Right renal cortex interstitium (tissue), 3 donors: ENCODE measurements around the gene MAPKBP1. TPM values are rescaled to one million over a fixed set of nuclear protein-coding genes. Genes with fewer than 3 reads are reported as not detected.

Experiments used
- DNase-seq, 3 donors: peaks; one replicate each; pipeline ENCODE4 v3.0.0-alpha.2; 2013; ENCODE audit warnings: low read depth in 3 of 3, low spot score in 2 of 3
- polyA plus RNA-seq, 3 donors: library from polyadenylated mRNA; unstranded; fragments of 120-200 nt; gene quantifications; one replicate each; pipeline ENCODE4 v1.2.1, GENCODE V29; 2013; ENCODE audit not compliant: insufficient read length in 3 of 3

Gene MAPKBP1
- polyA plus RNA-seq, 3 donors, result 10.4 to 14.1 (median 10.6) TPM

DNA sequence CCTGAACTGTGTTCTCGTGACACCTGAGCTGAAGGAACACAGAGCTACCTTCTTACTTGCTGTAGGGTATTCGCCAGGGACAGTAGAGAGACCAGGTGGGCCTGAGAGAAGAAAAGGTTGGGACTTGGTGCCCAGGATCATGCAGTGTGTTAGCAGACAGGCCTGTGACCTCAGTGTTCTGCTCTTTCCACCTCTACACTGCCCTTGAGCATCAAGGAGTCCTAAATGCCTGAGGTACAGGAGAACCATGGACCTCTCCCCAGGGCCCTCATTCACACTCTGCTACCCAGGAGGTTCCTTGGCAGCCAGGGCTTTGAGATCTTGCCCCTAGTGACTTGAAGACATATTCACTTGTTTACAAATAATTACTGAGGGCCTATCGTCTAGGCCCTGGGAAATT, 31.4 kb downstream of the MAPKBP1 start:
- DNase-seq, result no peak

DNA sequence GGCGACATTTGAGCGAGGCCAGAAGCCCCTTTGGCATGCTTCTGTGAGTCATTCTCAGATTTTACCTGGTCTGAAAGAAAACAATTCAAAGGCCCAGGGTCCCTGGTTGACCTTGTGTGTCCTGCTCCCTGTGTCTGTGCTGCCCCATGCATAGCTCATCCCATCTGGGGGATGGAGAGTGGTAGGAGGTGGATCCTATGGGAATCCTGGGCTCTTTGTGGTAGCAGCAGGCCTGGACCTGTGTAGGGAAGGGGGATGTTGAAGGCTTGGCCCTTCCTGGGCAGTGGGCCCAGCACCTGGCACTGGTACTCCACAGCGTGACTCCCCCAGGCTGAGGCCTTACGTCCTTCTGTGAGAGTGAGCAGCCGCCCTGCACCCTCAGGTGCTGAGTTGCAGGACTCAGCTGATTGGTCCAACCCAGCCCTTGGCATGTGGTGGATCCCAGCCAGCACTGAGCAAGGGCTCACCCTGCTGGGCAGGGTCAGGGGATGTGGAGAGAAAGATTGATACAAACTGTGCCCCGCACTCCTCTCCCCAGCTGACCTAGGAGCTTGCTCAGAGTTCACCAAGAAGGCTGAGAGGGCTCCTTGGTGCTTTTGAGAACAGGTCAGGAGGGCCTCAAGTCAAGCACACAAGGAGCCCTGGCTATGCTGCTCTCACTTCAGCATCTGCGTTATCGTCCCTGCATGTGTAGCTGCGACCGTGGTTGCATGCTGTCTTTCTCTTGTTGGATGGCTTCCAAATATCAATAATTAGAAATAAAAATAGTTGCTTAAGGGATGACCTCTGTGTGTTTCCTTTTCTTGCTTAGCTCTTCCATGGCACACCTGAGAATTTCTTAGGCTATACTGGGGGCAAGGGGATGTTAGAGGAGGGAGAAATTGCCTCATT, 32.3 kb downstream of the MAPKBP1 start:
- DNase-seq, result no peak

DNA sequence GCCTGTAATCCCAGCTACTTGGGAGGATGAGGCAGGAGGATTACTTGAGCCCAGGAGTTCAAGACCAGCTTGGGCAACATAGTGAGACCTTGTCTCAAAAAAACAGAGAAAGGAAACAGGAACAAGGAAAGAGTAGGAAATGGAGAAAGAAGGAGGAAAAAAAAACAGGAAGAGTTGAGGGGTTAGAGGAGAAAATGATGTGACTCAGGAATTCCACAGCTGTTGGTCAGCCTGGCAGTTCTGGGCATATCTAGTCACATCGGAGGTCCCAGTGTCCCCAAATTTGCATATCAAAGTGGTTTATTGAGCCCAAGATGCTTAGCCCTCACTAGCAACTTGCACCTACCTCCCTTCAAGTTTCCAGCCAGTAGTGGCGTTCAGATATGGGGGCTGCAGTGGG, 34.8 kb downstream of the MAPKBP1 start:
- DNase-seq, result no peak

DNA sequence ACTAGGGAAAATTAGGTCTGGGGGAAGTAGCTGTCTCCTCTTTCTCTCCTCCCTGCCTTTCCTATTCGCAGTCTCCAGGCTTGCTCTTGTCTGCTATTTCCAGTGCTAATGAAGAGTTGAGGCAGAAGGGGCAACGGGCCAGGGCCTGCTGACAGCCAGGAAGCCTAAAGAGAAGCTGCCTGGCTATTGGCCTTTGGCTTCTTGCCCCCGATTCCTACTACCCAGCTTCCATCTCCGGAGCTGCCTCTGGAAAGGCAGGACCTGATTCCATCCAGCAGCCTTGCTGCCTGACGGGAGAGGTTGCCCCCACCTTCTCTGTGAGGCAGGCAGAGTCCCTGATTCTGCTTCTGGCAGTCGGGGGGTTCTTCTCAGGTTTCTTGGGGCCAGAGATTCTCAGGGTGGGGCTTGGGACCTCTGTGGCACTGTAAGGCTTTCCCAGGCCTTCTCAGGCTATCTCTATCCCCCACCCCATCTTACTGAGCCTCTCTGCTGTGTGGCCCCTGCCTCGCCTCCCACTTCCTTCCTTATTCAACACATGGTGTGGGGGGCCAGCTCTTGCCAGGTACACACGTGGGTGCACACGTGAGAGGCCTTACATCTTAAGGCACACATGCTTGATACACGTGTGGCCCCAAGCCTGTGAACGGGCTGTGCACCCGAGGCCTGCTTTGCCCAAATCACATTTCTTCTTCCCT, 35.4 kb downstream of the MAPKBP1 start:
- no peak for DNase-seq

DNA sequence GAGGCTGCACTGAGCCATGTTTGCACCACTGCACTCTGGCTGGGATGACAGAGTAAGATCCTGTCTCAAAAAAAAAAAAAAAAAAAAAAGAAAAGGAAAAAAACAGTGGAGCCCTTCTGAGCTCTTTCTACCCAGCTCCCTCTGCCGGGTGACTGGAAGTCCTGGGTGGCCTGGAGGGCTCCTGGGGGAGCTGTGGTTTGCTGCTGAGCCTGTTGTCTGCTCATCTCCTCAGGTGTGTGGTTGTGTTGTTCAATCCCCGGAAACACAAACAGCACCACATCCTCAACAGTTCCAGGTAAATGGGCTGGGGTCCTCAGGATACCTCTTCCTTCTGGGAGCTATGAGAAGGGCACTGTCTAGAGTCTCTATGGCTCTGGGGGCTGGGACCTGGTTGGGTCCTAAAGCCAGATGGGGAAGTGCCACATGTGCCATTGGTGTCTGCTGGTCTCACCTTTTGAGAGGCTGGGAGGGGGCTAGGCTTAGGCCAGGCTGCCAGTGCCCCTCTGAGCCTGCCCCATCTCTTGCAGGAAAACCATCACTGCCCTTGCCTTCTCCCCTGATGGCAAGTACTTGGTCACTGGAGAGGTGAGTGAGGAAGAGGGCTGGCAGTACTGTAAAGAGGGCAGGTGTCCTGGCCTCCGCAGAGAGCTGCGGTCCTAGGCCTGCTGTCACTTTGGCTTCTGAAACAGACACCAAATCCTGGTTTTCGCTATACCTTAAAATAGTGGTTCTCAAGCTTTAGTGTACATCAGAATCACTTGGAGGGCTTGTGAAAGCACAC, 36.6 kb downstream of the MAPKBP1 start:
- no peak for DNase-seq

DNA sequence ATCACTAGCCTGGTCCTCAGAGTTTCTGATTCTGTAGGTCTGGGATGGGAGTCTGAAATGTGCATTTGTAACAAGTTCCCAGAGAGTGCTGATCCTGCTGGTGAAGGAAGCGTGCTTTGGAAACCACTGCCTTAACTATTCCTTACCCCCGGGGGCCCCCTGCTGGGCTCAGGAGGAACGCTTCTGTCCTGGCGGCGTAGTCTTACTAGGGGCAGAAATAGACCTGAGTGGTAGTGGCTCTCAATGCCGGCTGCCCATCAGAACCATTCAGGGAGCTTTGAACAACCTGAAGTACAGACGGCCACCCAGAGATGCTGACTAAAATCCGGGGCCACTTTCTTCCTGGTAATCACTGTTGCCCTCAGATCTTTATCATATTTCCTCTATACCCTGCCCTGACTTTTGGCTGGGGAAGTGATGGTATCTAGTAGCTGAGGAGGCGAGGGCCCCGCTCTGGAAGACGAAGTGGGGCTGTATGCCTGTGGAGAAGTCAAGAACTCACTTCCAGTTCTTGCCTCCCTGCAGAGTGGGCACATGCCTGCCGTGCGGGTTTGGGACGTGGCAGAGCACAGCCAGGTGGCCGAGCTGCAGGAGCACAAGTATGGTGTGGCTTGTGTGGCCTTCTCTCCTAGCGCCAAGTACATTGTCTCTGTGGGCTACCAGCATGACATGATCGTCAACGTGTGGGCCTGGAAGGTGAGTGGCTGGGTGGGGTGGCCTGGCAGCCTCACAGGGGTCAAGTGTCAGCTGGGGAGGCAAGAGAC, 37.3 kb downstream of the MAPKBP1 start:
- DNase-seq, result peak; percentile 54 to 60 (median 60)

DNA sequence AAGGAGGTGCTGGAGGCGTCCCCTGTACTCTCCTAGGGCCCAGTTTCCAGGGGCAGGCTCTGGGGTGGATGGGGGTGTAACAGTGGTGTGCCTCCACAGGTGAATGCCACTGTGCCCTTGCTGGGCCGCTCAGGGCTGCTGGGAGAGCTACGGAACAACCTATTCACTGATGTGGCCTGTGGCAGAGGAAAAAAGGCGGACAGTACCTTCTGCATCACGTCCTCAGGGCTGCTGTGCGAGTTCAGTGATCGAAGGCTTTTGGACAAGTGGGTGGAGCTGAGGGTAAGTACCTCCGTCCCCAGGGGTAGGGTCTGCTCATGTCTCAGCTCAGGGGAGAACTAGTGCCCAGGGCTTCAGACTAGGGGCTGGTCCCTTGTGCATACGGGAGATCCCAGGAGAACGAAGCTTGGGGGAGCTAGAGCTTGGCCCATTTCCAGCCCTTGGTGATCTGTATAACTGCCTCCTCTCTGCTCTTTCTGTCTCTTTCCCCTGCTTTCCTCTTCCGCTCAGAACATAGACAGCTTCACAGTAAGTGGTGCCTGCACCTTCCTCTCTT, 38.6 kb downstream of the MAPKBP1 start:
- no peak for DNase-seq

DNA sequence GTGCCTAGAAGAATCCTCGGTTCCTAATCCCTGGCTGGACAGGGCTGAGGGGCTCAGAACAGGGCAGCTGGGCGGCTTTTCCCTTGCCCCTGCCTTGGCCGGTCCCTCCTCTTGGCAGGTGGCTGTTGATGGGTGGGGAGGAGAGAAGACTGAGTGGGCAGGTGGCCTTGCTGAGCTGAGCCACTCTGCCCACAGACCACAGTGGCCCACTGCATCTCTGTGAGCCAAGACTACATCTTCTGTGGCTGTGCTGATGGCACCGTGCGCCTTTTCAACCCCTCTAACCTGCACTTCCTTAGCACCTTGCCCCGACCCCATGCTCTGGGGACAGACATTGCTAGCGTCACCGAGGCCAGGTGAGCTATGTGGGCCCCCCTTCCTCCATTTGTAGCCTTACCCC, 39.1 kb downstream of the MAPKBP1 start:
- DNase-seq, result no peak

DNA sequence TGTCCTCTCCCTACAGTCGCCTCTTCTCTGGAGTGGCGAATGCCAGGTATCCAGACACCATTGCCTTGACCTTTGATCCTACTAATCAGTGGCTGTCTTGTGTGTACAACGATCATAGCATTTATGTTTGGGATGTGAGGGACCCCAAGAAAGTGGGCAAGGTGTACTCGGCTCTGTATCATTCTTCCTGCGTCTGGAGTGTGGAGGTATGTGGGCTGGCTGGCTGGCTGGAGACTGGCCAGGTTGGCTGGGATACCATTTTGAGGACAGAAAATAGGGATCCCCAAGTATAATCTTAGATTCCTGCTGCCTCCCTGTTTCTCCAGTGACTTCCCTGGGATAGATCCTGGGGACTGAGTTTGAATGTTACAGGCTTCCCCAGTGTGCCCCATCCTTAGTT, 40.2 kb downstream of the MAPKBP1 start:
- DNase-seq, result no peak

DNA sequence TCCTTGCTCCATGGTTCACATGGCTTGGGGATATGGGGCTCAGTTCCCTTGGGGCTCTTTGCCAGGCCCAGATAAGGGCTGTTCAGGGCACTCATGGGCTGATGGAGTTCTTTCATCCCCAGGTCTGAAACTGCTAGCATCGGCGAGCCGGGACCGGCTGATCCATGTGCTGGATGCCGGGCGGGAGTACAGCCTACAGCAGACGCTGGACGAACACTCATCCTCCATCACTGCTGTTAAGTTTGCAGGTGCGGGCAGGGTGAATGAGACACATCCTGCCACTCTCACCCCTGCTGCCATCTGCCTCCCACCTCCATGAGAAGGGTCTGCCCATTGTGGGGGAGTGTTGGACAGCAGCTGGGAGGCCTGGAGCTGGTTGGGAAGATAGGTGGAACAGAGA, 42.5 kb downstream of the MAPKBP1 start:
- DNase-seq, result no peak

DNA sequence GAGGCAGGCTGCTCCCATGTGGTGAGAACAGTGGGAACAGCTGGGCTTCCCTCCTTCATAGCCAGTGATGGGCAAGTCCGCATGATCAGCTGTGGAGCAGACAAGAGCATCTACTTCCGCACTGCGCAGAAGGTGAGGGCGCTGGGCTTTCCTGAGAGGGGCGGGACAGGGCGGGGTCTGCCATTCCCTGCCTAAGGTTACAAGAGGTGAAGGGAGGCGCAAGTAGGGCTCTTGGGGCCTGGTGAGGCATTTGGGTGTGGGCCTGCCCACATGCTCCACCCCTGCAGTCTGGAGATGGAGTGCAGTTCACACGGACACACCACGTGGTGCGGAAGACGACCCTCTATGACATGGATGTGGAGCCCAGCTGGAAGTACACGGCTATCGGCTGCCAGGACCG, 43.0 kb downstream of the MAPKBP1 start:
- DNase-seq, result no peak

DNA sequence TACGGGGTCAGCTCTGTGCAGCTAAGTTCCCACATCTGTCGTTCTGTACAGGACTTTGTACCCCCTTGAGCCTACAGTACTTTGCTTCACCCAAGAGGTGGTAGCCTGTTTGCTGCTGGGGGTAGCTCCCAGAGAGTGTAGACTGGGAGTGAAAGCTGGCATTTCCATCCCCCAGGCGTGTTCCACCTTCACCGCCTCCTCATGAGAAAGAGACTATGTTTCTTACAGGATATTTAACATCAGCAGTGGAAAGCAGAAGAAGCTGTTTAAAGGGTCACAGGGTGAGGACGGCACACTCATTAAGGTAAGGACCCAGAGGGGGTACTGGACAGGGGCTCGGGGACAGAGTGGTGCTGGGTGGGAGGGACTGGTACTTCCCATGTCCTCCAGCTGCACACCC, 43.5 kb downstream of the MAPKBP1 start:
- DNase-seq, result no peak

DNA sequence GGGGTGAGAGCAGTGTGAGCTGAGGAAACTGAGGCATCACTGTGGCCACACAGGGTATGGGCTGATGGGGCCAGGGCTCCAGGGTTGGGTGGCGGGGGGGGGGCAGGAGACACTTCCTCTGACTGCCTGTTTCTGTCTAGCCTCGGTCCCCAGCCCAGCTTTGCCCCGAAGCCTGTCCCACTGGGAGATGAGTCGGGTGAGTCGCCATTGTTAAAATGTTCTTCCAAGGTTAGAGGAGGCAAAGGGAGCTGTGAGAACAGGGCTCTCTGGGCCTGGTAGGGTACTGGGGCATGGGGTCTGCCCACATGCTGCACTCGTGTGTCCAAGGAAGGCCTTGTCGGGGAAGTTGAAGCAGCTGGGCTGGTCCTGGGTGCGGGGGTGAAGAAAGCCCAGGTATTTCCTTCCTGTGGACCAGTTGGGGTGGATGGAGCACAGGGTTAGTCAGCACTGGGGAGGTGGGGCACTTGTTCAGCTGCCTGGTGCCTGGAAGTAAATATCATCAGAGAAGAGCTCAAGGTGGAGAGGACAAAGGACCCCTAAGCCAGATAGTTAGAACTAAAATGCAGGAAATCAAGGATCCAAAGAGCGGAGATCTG, 45.3 kb downstream of the MAPKBP1 start:
- no peak for DNase-seq

DNA sequence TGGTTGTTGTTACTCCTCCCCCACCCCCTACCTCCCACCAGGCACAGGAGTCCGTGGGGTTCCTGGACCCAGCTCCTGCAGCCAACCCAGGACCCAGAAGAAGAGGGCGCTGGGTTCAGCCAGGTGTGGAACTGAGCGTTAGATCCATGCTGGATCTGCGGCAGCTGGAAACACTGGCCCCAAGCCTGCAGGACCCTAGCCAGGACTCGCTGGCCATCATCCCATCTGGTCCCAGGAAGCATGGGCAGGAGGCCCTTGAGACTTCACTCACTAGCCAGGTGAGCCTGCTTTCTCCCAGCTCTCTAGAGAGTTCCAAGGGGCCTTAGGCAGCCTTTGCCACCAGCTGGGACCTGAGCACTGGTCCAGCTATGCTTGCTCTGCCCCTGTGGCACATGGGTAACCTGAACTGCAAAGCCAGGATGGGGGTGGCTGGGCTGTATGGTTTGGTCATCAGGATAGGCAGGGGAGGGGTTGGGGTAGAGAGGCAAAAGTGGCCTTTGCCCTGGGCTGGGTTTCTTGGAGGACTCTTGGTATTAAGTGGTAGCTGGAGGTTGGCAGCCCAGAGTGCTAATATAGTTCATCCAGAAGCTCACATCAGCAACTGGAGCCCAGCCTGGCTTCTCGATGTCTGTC, 46.6 kb downstream of the MAPKBP1 start:
- no peak for DNase-seq

DNA sequence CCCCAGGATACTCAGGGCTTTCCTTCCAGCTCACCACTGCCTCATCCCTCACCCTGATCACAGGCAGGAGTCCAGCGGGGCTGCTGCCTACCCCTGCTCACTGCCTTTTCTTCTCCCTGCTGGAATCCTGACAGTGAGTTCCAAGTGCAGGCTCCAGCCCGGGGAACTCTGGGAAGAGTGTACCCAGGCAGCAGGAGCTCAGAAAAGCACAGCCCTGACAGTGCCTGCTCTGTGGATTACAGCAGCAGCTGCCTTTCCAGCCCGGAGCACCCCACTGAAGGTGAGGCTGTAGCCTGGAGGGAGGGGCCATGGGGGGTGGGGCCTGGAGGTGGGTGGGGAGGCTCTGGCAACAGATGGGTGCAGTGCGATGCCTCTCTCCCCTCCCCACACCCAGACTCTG, 47.5 kb downstream of the MAPKBP1 start:
- DNase-seq, result no peak

DNA sequence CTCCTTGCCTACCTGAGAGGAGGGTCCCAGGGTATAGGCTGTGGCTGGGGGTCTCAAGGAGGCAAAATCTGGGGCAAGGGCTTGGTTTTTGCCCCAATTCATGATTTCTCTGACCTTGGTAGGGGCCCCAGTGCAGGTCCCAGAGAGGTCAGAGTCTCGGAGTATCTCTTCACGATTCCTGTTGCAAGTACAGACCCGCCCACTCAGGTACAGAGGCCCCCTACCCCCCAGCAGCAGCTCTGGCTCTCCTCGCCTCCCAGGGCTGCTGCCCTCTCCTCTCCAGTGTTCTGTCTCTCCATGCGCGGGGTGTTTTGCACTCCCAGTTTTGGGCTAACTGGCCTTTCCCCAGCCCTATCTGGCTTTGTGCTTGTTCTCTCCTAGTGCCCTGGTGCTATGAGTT, 48.2 kb downstream of the MAPKBP1 start:
- DNase-seq, result no peak

DNA sequence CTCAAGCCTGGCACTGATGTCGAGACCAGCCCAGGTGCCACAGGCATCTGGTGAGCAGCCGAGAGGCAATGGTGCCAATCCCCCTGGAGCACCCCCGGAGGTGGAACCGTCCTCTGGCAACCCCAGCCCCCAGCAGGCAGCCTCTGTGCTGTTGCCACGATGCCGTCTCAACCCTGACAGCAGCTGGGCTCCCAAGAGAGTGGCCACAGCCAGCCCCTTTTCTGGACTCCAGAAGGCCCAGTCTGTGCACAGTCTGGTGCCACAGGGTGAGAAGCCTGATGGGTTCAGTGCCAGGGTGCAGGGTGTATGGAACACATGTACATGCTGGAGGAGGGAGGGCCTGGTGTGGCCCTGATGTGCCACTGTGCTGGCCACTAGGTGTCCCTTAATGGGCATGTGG, 48.7 kb downstream of the MAPKBP1 start:
- DNase-seq, result no peak

DNA sequence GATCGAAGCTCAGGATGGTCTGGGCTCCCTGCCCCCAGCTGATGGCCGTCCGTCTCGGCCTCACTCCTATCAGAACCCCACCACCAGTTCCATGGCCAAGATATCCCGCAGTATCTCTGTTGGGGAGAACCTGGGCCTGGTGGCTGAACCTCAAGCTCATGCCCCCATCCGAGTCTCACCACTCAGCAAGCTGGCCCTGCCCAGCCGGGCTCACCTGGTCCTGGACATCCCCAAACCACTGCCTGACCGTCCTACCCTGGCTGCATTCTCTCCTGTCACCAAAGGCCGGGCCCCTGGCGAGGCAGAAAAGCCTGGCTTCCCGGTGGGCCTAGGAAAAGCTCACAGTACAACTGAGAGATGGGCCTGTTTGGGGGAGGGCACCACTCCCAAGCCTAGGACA, 49.2 kb downstream of the MAPKBP1 start:
- DNase-seq, result no peak

DNA sequence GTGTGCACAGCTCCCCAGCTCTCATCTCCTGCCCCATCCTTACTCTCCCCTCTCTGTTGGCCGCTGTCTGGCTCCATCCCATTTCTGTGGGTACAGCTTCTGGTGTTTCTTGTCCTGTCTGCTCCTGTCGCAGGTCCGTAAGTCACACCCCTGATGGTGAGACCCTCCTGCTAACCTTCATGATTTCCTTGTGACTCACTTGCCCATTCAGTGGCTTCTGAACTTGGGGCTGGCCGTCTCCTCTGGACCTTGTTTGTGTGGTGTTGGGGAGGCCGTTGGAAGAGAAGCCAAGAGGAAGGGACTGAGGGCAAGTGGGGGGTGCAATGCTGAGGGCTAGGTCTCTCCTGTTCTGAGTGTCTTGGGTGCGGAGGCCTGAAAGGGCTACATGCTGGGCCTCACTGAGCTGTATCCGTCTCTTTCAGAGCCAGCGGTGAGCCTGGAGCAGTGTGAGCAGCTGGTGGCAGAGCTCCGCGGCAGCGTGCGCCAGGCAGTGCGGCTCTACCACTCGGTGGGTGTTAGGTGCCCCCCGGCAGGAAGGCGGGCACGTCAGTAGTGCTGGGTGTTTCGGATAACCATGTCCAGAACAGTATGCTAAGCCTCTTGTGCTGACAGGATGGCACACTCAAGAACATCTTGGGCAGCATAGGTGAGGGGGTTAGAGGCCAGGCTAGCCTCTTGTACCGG, 49.9 kb downstream of the MAPKBP1 start:
- DNase-seq, result no peak
